H9 (cell line): ENCODE results near the gene LSG1. TPM values are rescaled to one million over a fixed set of nuclear protein-coding genes. Genes with fewer than 3 reads are reported as not detected.

Source experiments
- DNase-seq: peaks from one replicate; pipeline ENCODE4 v3.0.0-alpha.2; 2017
- H2AFZ ChIP-seq: one replicate; pipeline ENCODE4 v1.6.1; 2013; ENCODE audit warnings: mild to moderate bottlenecking, low read length, control low read depth, moderate library complexity
- H2AK5ac ChIP-seq: 2 replicates; pipeline ENCODE4 v1.6.1; 2013; ENCODE audit warnings: low read length, control low read depth, mixed read lengths; ENCODE audit not compliant: insufficient read length
- H2BK120ac ChIP-seq: one replicate; pipeline ENCODE4 v1.6.1; 2013; ENCODE audit warnings: low read depth, mild to moderate bottlenecking, low read length, control low read depth, inconsistent platforms; ENCODE audit not compliant: poor library complexity, severe bottlenecking
- H2BK12ac ChIP-seq: 2 replicates; pipeline ENCODE4 v1.6.1; 2013; ENCODE audit warnings: low read length, control low read depth, mixed read lengths, low read depth; ENCODE audit not compliant: insufficient read length
- H2BK15ac ChIP-seq: 2 replicates; pipeline ENCODE4 v1.6.1; 2013; ENCODE audit warnings: low read depth, low read length, control low read depth
- H2BK20ac ChIP-seq: one replicate; pipeline ENCODE4 v1.6.1; 2013; ENCODE audit warnings: low read depth, mild to moderate bottlenecking, low read length, control low read depth, inconsistent platforms; ENCODE audit not compliant: poor library complexity, severe bottlenecking
- H2BK5ac ChIP-seq: 2 replicates; pipeline ENCODE4 v1.6.1; 2013; ENCODE audit warnings: low read length, control low read depth, mixed read lengths; ENCODE audit not compliant: insufficient read length
- H3K14ac ChIP-seq: 2 replicates; pipeline ENCODE4 v1.6.1; 2013; ENCODE audit warnings: low read length, control low read depth; ENCODE audit not compliant: insufficient read depth
- H3K18ac ChIP-seq: 2 replicates; pipeline ENCODE4 v1.6.1; 2013; ENCODE audit warnings: low read depth, mild to moderate bottlenecking, mixed read lengths, low read length, control low read depth; ENCODE audit not compliant: insufficient read length
- H3K23ac ChIP-seq: 2 replicates; pipeline ENCODE4 v1.6.1; 2013; ENCODE audit warnings: low read length, control low read depth, mixed read lengths, low read depth; ENCODE audit not compliant: insufficient read length
- H3K23me2 ChIP-seq: 2 replicates; pipeline ENCODE4 v1.6.1; 2013; ENCODE audit warnings: low read depth, mild to moderate bottlenecking, mixed read lengths, low read length, control low read depth; ENCODE audit not compliant: insufficient read length, poor library complexity, severe bottlenecking
- H3K27ac ChIP-seq: 2 replicates; pipeline ENCODE4 v1.5.1; 2013; ENCODE audit warnings: low read length, control low read depth, mixed read lengths, low read depth; ENCODE audit not compliant: insufficient read length
- H3K27me3 ChIP-seq: 2 replicates; pipeline ENCODE4 v1.6.1; 2013; ENCODE audit warnings: low read length, control low read depth, inconsistent platforms; ENCODE audit not compliant: insufficient read depth
- H3K4ac ChIP-seq: 2 replicates; pipeline ENCODE4 v1.6.1; 2013; ENCODE audit warnings: low read depth, mild to moderate bottlenecking, control low read depth, inconsistent platforms, low read length, moderate library complexity
- H3K4me1 ChIP-seq: 2 replicates; pipeline ENCODE4 v1.6.1; 2013; ENCODE audit warnings: low read length, control low read depth, inconsistent platforms; ENCODE audit not compliant: insufficient read depth
- H3K4me2 ChIP-seq: 2 replicates; pipeline ENCODE4 v1.6.1; 2013; ENCODE audit warnings: low read length, control low read depth, mixed read lengths; ENCODE audit not compliant: insufficient read length, insufficient read depth
- H3K56ac ChIP-seq: 2 replicates; pipeline ENCODE4 v1.6.1; 2013; ENCODE audit warnings: low read depth, mild to moderate bottlenecking, mixed read lengths, low read length, control low read depth; ENCODE audit not compliant: insufficient read length
- H3K79me1 ChIP-seq: 2 replicates; pipeline ENCODE4 v1.6.1; 2013; ENCODE audit warnings: low read depth, mild to moderate bottlenecking, moderate library complexity, low read length, control low read depth, inconsistent platforms; ENCODE audit not compliant: insufficient read depth, poor library complexity, severe bottlenecking
- H3K79me2 ChIP-seq: 2 replicates; pipeline ENCODE4 v1.6.1; 2013; ENCODE audit warnings: low read length, control low read depth, inconsistent platforms; ENCODE audit not compliant: insufficient read depth
- H3K9ac ChIP-seq: 2 replicates; pipeline ENCODE4 v1.6.1; 2013; ENCODE audit warnings: low read length, control low read depth, mixed read lengths; ENCODE audit not compliant: insufficient read length; ENCODE audit errors: extremely low read depth
- H3K9me3 ChIP-seq: one replicate; pipeline ENCODE4 v1.6.1; 2013; ENCODE audit warnings: low read depth, low read length, inconsistent platforms; ENCODE audit not compliant: control insufficient read depth
- H3T11ph ChIP-seq: one replicate; pipeline ENCODE4 v1.6.1; 2013; ENCODE audit warnings: mild to moderate bottlenecking, low read length, control low read depth, inconsistent platforms
- H4K20me1 ChIP-seq: one replicate; pipeline ENCODE4 v1.6.1; 2013; ENCODE audit not compliant: control insufficient read depth, insufficient read length, insufficient read depth
- H4K5ac ChIP-seq: 2 replicates; pipeline ENCODE4 v1.6.1; 2013; ENCODE audit warnings: low read depth, mild to moderate bottlenecking, mixed read lengths, low read length, control low read depth; ENCODE audit not compliant: insufficient read length
- H4K8ac ChIP-seq: replicated peaks from 2 replicates; pipeline ENCODE4 v1.6.1; 2013; ENCODE audit warnings: low read length, control low read depth, mixed read lengths, low read depth; ENCODE audit not compliant: insufficient read length
- H4K91ac ChIP-seq: 2 replicates; pipeline ENCODE4 v1.6.1; 2013; ENCODE audit warnings: low read depth, mild to moderate bottlenecking, moderate library complexity, mixed read lengths, low read length, control low read depth; ENCODE audit not compliant: insufficient read length
- H3K27ac Mint-ChIP-seq, 3 experiments: 2 replicates in 2 of 3; 3 replicates in 1 of 3; pipeline ENCODE4 v1.8.0; 2020 to 2021; ENCODE audit warnings: mixed read lengths in 3 of 3, mild to moderate bottlenecking in 1 of 3, moderate library complexity in 1 of 3
- H3K27me3 Mint-ChIP-seq: 2 replicates; pipeline ENCODE4 v1.8.0; 2021; ENCODE audit warnings: low read depth, mild to moderate bottlenecking, moderate library complexity, mixed read lengths
- H3K36me3 Mint-ChIP-seq, 3 experiments: 2 replicates in 2 of 3; 3 replicates in 1 of 3; pipeline ENCODE4 v1.8.0; 2020 to 2021; ENCODE audit warnings: low read depth in 3 of 3, mixed read lengths in 3 of 3; ENCODE audit not compliant: insufficient read depth in 1 of 3
- H3K4me1 Mint-ChIP-seq, 2 experiments: 2 replicates each; pipeline ENCODE4 v1.8.0; 2020; ENCODE audit warnings: mixed read lengths in 2 of 2
- H3K4me3 Mint-ChIP-seq, 2 experiments: 2 replicates in 1 of 2; 3 replicates in 1 of 2; pipeline ENCODE4 v1.8.0; 2020 to 2021; ENCODE audit warnings: mild to moderate bottlenecking in 2 of 2, mixed read lengths in 2 of 2, moderate library complexity in 1 of 2
- H3K9me3 Mint-ChIP-seq, 2 experiments: 2 replicates in 1 of 2; 3 replicates in 1 of 2; pipeline ENCODE4 v1.8.0; 2020; ENCODE audit warnings: mild to moderate bottlenecking in 2 of 2, mixed read lengths in 2 of 2, moderate library complexity in 1 of 2
- WGBS: extraction: QIAGEN DNeasy Blood & Tissue Kit; methylation state at CpG from one replicate; pipeline ENCODE4 v1.1.7; 2013; ENCODE audit warnings: missing lambda C conversion rate, low lambda C conversion rate, mixed read lengths; ENCODE audit not compliant: insufficient read length; ENCODE audit errors: extremely low coverage; 5-methylcytosine and 5-hydroxymethylcytosine counted together
- total RNA-seq: library from RNA; stranded (reverse); gene quantifications from 2 replicates; pipeline ENCODE4 v1.2.1, GENCODE V29; 2021
- TF ChIP-seq, protein P1 (sequence below): fragments of 200-600 bp; sonication (generic); conservative IDR thresholded peaks from 3 replicates; pipeline ENCODE4 v1.8.0; 2021; ENCODE audit warnings: antibody characterized with exemption, mild to moderate bottlenecking

LSG1 gene
- total RNA-seq, 1 experiment from 2014 or later = 63.3 TPM

DNA sequence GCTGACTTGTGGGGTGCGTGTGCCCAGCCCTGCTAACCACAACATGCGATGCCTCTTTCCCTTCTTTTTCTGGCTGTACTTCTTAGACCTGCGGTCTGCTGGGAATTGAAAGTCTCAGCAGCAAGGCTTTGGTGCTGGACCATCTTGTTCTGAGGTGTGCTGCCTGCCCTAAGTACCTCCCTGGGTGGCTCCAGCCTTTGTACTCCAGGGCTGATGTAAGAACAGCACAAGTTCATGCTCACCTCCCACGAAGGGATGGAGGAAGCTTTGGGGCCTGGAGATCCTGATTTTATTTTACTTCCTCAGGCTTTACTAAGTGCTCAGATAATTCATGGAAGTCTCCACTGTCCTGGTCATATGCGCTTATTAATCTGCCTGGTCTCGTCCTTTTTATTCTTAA lies 42.6 kb upstream of the LSG1 start:
- no peak overlapping the region for H3K27ac ChIP-seq
- no peak overlapping the region for H3K27ac Mint-ChIP-seq
- no peak overlapping the region for H3K4me3 Mint-ChIP-seq
- no peaks in the 10 kb centered on the region for H4K20me1 ChIP-seq
- H2BK20ac ChIP-seq = no peak overlapping the region
- H3K4me2 ChIP-seq = no peak overlapping the region
- H3K4me1 Mint-ChIP-seq = peaks cover 0 to 3% of the 10 kb centered on the region in 2 experiments; a peak in 1 of 4 replicates
- no peak overlapping the region for H4K91ac ChIP-seq
- H3K4me1 ChIP-seq = no peaks in the 10 kb centered on the region
- no peak overlapping the region for H2AFZ ChIP-seq
- no peaks in the 10 kb centered on the region for H3K27me3 Mint-ChIP-seq
- TF ChIP-seq, protein P1, sequence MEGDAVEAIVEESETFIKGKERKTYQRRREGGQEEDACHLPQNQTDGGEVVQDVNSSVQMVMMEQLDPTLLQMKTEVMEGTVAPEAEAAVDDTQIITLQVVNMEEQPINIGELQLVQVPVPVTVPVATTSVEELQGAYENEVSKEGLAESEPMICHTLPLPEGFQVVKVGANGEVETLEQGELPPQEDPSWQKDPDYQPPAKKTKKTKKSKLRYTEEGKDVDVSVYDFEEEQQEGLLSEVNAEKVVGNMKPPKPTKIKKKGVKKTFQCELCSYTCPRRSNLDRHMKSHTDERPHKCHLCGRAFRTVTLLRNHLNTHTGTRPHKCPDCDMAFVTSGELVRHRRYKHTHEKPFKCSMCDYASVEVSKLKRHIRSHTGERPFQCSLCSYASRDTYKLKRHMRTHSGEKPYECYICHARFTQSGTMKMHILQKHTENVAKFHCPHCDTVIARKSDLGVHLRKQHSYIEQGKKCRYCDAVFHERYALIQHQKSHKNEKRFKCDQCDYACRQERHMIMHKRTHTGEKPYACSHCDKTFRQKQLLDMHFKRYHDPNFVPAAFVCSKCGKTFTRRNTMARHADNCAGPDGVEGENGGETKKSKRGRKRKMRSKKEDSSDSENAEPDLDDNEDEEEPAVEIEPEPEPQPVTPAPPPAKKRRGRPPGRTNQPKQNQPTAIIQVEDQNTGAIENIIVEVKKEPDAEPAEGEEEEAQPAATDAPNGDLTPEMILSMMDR = no peak
- no peak overlapping the region for H2AK5ac ChIP-seq
- H3K23ac ChIP-seq = no peak overlapping the region
- H3K36me3 Mint-ChIP-seq = no peaks in the 10 kb centered on the region
- H4K5ac ChIP-seq = no peak overlapping the region
- no peak overlapping the region for H4K8ac ChIP-seq
- H2BK12ac ChIP-seq = no peak overlapping the region
- H3K79me2 ChIP-seq = no peaks in the 10 kb centered on the region
- H3K9me3 ChIP-seq = no peaks in the 10 kb centered on the region
- no peak overlapping the region for H2BK5ac ChIP-seq
- H3K4ac ChIP-seq = no peak overlapping the region
- no peak overlapping the region for H3T11ph ChIP-seq
- no CpG with 5 or more reads among the region's 6 CpGs for WGBS
- H3K56ac ChIP-seq = no peak overlapping the region
- H2BK15ac ChIP-seq = no peak overlapping the region
- H3K14ac ChIP-seq = no peak overlapping the region
- no peak overlapping the region for H2BK120ac ChIP-seq
- H3K79me1 ChIP-seq = no peaks in the 10 kb centered on the region
- no peak for DNase-seq
- H3K9me3 Mint-ChIP-seq = no peaks in the 10 kb centered on the region
- H3K9ac ChIP-seq = no peak overlapping the region
- H3K18ac ChIP-seq = no peak overlapping the region
- H3K23me2 ChIP-seq = peaks cover 4% of the 10 kb centered on the region
- H3K27me3 ChIP-seq = no peaks in the 10 kb centered on the region
